Glutamatergic neuron (in vitro differentiated cells): Measurements from ENCODE around the gene BTRC. TPM values are rescaled to one million over a fixed set of nuclear protein-coding genes. Genes with fewer than 3 reads are reported as not detected.

Experiments
- DNase-seq: peaks from one replicate; pipeline ENCODE4 v3.0.0; 2022
- H3K27ac Mint-ChIP-seq: one replicate; pipeline ENCODE4 v1.8.0; 2020; ENCODE audit warnings: mild to moderate bottlenecking, mixed read lengths, inconsistent platforms; ENCODE audit not compliant: unreplicated experiment
- H3K27me3 Mint-ChIP-seq: one replicate; pipeline ENCODE4 v1.8.0; 2020; ENCODE audit warnings: mild to moderate bottlenecking, moderate library complexity, mixed read lengths, inconsistent platforms; ENCODE audit not compliant: unreplicated experiment
- H3K36me3 Mint-ChIP-seq: one replicate; pipeline ENCODE4 v1.8.0; 2020; ENCODE audit warnings: mild to moderate bottlenecking, mixed read lengths, inconsistent platforms; ENCODE audit not compliant: unreplicated experiment
- H3K4me1 Mint-ChIP-seq: one replicate; pipeline ENCODE4 v1.8.0; 2020; ENCODE audit warnings: mild to moderate bottlenecking, low read depth, mixed read lengths, inconsistent platforms; ENCODE audit not compliant: unreplicated experiment
- H3K4me3 Mint-ChIP-seq: one replicate; pipeline ENCODE4 v1.8.0; 2020; ENCODE audit warnings: mild to moderate bottlenecking, mixed read lengths, inconsistent platforms; ENCODE audit not compliant: unreplicated experiment
- H3K9me3 Mint-ChIP-seq: one replicate; pipeline ENCODE4 v1.8.0; 2020; ENCODE audit warnings: mild to moderate bottlenecking, moderate library complexity, mixed read lengths, inconsistent platforms; ENCODE audit not compliant: unreplicated experiment
- CTCF ChIP-seq: fragments of 200-600 bp; sonication (generic); IDR thresholded peaks from one replicate; pipeline ENCODE4 v1.5.0; 2021; ENCODE audit not compliant: partially characterized antibody, unreplicated experiment
- total RNA-seq: library from RNA; stranded (reverse); fragmentation: NEBNext Ultra II Directional; extraction: Animal tissue kit (Norgen Biotek cat#: 25700); gene quantifications from one replicate; pipeline ENCODE4 v1.2.1, GENCODE V29; 2021; ENCODE audit not compliant: unreplicated experiment

The BTRC gene
- total RNA-seq, 1 donor from 2014 or later, result 28.9 TPM

- no peaks in the 10 kb centered on the region for H3K36me3 Mint-ChIP-seq
- no peak for TF ChIP-seq CTCF
- peaks cover 2% of the 10 kb centered on the region for H3K4me1 Mint-ChIP-seq
- no peak overlapping the region for H3K27ac Mint-ChIP-seq
- H3K27me3 Mint-ChIP-seq, result no peaks in the 10 kb centered on the region
- no peak overlapping the region for H3K4me3 Mint-ChIP-seq
- no peaks in the 10 kb centered on the region for H3K9me3 Mint-ChIP-seq
- no peak for DNase-seq
Measured at GRCh38 chr10:101428036-101428435, 74.1 kb downstream of the BTRC start.

- Mint-ChIP-seq H3K9me3 (no peaks in the 10 kb centered on the region), H3K4me3 (no peak overlapping the region), H3K4me1 (peaks cover 2% of the 10 kb centered on the region), H3K36me3 (no peaks in the 10 kb centered on the region), H3K27ac (no peak overlapping the region), H3K27me3 (no peaks in the 10 kb centered on the region)
- DNase-seq, result no peak
- no peak for TF ChIP-seq CTCF
Measured at GRCh38 chr10:101429423-101429822, 75.5 kb downstream of the BTRC start.

- DNase-seq, result no peak
- Mint-ChIP-seq H3K27ac (no peak overlapping the region), H3K4me3 (no peak overlapping the region), H3K36me3 (no peaks in the 10 kb centered on the region), H3K4me1 (no peaks in the 10 kb centered on the region), H3K27me3 (no peaks in the 10 kb centered on the region), H3K9me3 (no peaks in the 10 kb centered on the region)
- TF ChIP-seq CTCF, result no peak
Measured at GRCh38 chr10:101436302-101436701, 82.3 kb downstream of the BTRC start.

GRCh38 chr10:101438881-101439391, 85.0 kb downstream of the BTRC start:
- Mint-ChIP-seq H3K27me3 (peaks cover 7% of the 10 kb centered on the region), H3K4me3 (no peak overlapping the region), H3K4me1 (peaks cover 4% of the 10 kb centered on the region), H3K27ac (no peak overlapping the region), H3K36me3 (no peaks in the 10 kb centered on the region), H3K9me3 (peaks cover 5% of the 10 kb centered on the region)
- TF ChIP-seq CTCF, result no peak
- no peak for DNase-seq

GRCh38 chr10:101441541-101442455, 87.8 kb downstream of the BTRC start:
- Mint-ChIP-seq H3K27ac (peak overlapping the region; percentile 72), H3K4me1 (peaks cover 9% of the 10 kb centered on the region), H3K36me3 (no peaks in the 10 kb centered on the region), H3K27me3 (peaks cover 7% of the 10 kb centered on the region), H3K9me3 (peaks cover 5% of the 10 kb centered on the region), H3K4me3 (no peak overlapping the region)
- no peak for TF ChIP-seq CTCF
- no peak for DNase-seq
